NCI-H774 (cell line): Measurements from ENCODE around the gene SFMBT2.
"Not testable (repeated sequence)": the region's sequence is repeated elsewhere in the genome, so short reads cannot be mapped to it uniquely, and the experiment has no call there.

Experiments
- DNase-seq: peaks from one replicate; lab custom pipeline; 2025; lab: John Stamatoyannopoulos, UW

Gene SFMBT2

GRCh38 chr10:7320072-7320471 lies 90.8 kb downstream of the SFMBT2 start:
- DNase-seq, result no peak

- no peak for DNase-seq
Observed at GRCh38 chr10:7319632-7320031, 91.2 kb downstream of the SFMBT2 start.

GRCh38 chr10:7318836-7319235 lies 92.0 kb downstream of the SFMBT2 start:
- no peak for DNase-seq

GRCh38 chr10:7317786-7318446 lies 92.9 kb downstream of the SFMBT2 start:
- no peak for DNase-seq

GRCh38 chr10:7316839-7317238 lies 94.0 kb downstream of the SFMBT2 start:
- DNase-seq, result no peak

- DNase-seq, result no peak
Observed at GRCh38 chr10:7315906-7316305, 94.9 kb downstream of the SFMBT2 start.

- DNase-seq, result no peak
Observed at GRCh38 chr10:7314170-7314569, 96.7 kb downstream of the SFMBT2 start.

GRCh38 chr10:7312488-7312857 lies 98.4 kb downstream of the SFMBT2 start:
- DNase-seq, result no peak

GRCh38 chr10:7311850-7312487 lies 98.9 kb downstream of the SFMBT2 start:
- not testable (repeated sequence) for DNase-seq

- DNase-seq, result no peak
Observed at GRCh38 chr10:7311218-7311849, 99.5 kb downstream of the SFMBT2 start.

- DNase-seq, result no peak
Observed at GRCh38 chr10:7310076-7310475, 100.8 kb downstream of the SFMBT2 start.

- DNase-seq, result no peak
Observed at GRCh38 chr10:7308826-7309225, 102.0 kb downstream of the SFMBT2 start.

GRCh38 chr10:7306616-7307015 lies 104.2 kb downstream of the SFMBT2 start:
- no peak for DNase-seq

GRCh38 chr10:7306147-7306546 lies 104.7 kb downstream of the SFMBT2 start:
- DNase-seq, result no peak

GRCh38 chr10:7305053-7305452 lies 105.8 kb downstream of the SFMBT2 start:
- no peak for DNase-seq

- no peak for DNase-seq
Observed at GRCh38 chr10:7304110-7304509, 106.7 kb downstream of the SFMBT2 start.

GRCh38 chr10:7302930-7303557 lies 107.8 kb downstream of the SFMBT2 start:
- DNase-seq, result no peak

- DNase-seq, result no peak
Observed at GRCh38 chr10:7302392-7302906, 108.4 kb downstream of the SFMBT2 start.

- DNase-seq, result no peak
Observed at GRCh38 chr10:7301006-7301778, 109.6 kb downstream of the SFMBT2 start.

GRCh38 chr10:7300384-7300971 lies 110.4 kb downstream of the SFMBT2 start:
- no peak for DNase-seq

GRCh38 chr10:7299601-7300325 lies 111.1 kb downstream of the SFMBT2 start:
- peak; percentile 29 for DNase-seq
